GM19455 (cell line): Measurements from ENCODE around the gene SBNO2.

Experiments used
- ATAC-seq: cut with Tn5 transposase; IDR thresholded peaks from one replicate; pipeline ENCODE4 v1.9.1; 2021; ENCODE audit not compliant: unreplicated experiment

SBNO2 gene

DNA sequence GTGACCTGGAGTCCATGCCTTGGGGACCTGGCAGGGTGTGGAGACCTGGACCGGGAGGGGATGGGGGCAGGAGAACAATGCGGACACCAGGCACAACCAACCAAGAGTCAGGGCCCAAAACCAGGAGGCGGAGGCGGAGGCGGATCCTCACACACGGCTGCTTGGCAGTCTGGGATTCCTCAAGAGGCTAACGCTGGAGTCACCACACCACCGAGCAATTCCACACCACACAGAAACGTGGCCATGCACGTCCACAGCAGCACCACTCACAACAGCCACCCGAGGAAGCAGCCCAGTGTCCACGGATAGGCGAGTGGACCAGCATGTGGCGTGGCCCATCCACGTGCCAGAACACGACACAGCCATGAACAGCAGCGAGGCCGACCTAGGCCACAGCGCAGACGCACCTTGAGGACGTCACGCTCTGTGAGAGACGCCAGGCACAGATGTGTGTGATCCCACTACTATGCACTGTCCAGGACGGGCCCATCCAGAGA lies 17.7 kb downstream of the SBNO2 start:
- ATAC-seq: no peak

DNA sequence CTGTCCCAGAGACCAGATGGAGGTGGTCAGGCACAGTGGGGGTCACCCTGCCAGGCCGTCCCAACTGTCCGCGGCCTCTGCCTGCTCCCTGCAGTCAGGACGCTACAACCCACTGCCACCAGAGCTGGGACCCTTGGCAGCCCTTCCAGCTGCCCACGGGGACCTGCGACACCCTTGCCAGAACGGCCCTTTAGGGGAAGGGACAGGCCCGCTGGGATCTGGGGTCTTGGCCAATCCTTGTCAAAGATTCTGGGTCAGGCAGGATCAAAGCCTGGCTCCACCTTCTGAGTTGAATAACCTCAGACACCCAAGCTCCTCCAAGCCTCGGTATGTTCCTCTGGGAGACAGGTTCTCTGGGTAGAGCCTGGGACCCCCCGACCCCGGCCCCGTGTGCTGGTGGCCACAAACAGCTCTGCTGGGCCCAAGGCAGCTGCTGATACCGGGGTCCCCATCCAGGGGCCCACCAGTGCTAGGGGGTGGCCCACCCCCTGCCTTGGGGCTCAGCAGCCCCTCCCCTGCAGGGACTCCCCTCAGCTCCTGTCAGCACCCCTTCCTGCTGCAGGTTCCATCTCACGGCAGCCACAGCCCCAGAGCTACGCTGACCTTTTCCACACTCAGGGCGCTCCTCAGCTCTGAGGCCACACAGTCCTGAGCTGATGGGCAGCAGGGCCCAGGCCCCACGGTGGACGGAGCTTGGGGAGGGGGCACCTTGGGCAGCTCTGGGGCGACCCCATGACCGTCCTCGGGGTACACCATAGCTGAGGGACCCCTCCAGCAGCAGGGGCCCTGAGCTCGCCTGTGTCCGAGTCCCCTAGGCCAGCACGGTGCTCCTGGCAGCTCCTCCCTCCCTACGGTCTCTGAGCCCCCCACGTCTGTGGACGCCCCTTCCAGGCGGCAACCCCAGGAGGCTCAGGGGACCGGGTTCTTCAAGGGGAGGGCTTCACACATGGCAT lies 18.4 kb downstream of the SBNO2 start:
- no peak for ATAC-seq

DNA sequence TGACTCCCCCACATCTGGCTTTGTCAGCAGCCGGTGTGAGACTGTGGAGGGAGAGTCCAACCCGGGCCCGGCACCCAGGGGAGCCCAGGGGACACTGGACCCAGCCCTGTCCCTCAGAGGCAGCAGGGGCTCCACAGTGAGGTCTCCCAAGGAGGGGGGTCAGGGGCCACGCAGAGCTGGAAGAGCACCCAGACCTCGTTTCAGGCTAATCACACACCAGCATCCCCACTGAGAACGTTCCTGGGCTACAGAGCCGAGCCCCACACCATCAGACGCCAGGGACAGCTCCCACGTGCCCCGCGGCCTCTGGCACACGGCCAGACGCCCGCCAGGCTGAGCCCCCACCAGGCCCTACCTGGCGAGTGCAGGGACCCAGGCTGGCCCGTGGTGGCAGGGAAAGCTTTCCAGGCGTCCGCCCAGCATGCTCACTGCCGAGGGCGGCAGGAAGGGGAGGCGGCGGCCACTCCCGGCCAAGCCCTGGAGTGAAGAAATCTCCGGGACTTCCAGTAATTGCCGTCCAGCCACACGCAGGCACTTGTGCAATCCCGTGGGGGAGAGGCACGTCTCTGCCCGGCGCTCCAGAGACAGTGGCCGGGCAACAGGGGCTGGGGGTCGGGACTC lies 19.2 kb downstream of the SBNO2 start:
- no peak for ATAC-seq

DNA sequence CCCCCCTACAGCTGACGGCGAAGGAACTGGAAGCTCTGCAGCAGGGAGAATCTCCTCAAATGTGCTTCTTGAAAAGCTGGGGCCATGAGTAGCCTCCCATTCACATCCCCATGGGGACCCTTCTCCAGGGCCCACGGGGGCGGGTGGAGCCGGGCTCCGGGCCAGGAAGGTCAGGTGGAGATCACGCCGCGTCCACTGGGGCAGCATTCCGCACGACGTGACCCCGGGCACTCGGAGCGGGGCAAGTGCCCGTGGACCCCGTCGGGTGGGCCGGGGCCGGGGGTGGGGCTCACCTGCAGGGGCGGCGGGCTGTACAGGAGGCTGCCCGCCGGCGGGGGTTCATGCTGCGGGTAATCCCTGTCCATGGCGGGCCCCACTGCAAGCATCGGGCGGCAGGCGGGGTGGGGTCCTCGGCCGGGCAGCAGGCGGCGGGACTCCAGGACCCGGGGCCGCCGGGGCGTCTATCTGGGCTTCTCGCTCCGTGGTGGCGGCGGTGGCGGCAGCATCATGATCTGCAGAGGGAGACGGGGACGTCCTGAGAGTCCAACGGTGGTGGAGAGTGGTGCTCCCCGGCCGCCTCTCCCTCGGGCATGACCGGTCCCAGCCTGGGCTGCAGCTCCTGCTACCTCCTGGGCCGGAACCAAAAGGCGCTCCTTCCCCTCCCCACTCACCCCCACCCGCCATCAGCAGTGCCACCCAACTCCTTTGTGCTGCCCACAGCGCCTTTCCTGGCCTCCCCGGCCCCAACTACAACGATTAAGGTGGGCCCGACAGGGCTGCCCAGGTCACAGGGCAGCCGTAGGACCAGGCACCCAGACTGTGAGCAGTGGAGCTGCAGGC lies 20.0 kb downstream of the SBNO2 start:
- no peak for ATAC-seq

DNA sequence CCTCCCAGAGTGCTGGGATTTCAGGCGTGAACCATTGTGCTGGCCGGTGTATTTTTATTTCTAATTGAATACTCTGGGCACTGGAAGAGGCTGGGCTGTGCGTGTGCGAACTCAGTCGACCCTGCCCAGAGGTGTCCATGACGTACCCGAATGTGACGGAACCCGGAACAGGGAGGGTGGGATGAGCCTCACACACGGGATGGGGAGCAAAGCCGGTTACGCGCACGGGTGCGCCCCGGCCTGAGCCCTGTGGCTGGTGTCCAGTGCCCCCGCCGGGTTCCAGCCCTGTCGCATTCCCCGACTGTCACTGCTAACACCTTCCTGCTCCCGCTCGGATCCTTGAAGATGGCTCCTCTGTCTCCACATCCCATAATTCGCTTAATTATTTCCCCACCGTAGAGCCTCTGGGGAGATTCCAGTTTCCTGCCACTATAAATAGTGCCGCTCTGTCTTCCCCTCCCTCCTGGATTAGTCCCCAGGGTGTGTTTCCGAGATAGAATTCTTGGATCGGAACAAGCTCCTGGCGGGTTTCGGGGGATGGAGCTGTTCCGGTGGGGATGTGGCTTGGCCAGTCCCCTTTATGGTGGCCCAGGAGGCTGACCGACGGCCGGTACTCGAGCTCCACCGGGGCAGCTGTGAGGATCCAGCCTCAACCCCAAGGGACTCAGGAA lies 22.0 kb downstream of the SBNO2 start:
- no peak for ATAC-seq

DNA sequence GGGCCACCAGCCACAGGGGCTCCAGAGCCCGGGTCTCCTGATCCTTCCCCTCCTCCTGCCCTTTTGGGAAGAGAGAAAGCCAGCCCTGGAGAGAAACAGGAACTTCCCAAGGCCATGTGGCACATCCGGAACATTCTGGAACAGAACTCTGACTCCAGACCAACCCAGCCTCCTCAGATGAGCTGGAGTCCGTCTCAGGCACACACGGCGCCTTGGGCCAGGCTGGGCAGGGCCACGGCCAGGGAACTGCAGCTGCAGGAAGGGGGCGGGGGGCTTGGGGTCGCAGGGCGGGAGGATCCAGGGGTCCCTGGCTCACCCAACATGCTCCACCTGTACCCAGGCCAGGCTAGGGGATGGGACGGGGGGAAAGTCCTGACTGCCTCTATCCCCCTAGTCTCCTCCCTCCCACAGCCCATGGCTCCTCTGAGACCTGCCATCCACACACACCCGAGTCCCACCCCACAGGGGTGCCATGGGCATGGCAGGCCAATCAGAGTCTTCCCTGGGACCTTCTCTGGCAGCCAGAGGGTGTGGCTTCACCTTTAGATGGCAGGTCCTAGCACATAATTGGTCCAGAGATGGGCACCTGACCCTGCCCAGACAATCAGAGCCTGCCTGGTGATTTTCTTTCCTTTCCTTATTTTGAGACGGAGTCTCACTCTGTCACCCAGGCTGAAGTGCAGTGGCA lies 22.9 kb downstream of the SBNO2 start:
- ATAC-seq: no peak

DNA sequence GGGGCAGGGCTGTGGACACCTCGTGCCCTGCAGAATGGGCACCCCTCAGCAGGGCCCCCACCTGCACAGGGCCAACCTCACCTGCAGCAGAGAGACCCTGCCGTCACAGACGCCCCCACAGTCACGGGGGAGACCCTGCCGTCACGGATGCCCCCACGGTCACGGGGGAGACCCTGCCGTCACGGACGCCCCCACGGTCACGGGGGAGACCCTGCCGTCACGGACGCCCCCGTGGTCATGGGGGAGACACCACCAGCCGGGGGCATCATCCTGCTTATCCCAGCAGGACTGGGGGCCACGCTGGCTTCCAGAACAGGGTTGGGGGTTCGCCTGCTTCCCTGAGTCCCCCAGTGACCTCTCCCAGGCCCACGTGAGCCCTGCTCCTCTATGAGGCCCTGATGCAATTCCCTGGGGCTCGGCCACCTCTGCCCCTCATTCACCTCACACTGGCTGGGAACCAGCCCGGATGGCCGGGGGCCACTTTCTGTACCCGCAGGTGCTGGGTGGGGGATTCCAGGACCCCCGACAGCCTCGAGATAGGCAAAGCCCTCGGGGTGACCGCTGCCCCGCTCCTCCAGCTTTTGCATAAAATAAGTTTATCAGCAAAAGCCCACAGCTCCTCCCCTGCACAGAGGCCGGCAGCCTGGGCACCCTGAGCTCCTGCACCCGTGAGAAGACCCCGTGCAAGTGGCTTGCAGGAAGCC lies 23.6 kb downstream of the SBNO2 start:
- ATAC-seq: no peak

DNA sequence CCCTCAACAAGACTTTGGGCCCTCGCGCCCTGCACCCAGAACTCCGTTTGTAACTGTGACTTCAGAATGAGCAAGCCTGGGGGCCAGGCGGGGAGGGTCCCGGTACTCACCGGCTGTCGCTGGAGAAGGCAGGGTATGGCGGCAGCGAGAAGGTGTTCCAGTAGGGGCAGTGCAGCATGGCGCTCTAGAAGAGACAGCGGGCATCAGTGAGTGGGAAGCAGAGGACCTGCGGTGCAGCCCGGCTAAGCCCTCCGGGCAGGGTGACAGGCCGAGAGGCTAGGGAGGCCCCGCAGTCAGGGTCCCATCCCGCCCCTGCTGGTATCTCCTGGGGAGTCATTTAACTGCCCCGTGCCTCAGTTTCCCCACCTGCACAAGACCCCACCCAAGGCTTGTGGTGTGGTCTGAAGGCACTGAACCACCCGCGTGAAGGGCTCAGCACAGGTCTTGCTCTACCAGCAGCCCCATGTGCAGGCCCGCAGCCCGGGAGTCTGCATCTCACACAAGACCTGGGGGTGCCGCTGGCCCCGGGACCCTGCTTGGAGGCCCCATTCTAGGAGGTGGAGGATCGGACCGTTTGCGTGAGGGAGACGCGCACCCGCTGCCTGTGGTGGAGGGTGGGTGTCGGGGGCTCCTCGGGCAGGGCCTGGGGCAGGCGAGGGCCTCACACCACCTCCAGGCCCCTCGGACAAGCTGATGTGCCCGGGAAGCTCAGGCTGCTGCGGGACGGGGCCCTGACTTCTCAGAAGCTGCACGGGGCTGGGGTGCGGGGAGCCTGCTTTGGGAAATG lies 24.6 kb downstream of the SBNO2 start:
- no peak for ATAC-seq

DNA sequence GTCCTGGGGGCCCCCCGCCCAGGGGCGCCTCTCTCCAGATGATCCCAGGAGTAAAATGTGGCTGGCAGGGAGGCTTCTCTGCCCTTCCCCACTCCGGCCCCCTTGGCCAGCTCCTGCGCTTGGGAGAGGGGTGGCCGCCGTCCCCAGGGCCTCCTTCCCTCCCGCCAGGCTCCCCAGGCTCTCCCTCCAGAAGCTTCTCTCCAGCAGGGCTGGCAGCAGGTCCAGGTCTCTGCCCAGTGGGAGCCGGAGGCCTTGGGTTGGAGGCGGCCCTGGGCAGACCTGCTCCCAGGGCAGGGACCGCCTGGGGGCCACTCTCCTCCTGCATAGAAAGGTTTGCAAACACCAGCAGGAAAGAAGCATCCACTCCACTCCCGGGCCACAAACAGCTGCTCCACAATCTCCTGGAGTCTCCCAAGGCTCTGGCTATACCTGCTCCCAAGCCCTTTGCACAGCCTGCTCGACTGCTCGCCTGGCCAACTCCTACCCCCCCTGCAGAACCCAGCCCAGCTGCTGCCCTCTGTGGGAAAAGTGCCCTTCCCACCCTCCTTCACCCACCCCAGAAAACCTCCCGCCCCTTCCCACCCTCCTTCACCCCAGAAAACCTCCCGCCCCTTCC lies 26.0 kb downstream of the SBNO2 start:
- ATAC-seq: no peak

DNA sequence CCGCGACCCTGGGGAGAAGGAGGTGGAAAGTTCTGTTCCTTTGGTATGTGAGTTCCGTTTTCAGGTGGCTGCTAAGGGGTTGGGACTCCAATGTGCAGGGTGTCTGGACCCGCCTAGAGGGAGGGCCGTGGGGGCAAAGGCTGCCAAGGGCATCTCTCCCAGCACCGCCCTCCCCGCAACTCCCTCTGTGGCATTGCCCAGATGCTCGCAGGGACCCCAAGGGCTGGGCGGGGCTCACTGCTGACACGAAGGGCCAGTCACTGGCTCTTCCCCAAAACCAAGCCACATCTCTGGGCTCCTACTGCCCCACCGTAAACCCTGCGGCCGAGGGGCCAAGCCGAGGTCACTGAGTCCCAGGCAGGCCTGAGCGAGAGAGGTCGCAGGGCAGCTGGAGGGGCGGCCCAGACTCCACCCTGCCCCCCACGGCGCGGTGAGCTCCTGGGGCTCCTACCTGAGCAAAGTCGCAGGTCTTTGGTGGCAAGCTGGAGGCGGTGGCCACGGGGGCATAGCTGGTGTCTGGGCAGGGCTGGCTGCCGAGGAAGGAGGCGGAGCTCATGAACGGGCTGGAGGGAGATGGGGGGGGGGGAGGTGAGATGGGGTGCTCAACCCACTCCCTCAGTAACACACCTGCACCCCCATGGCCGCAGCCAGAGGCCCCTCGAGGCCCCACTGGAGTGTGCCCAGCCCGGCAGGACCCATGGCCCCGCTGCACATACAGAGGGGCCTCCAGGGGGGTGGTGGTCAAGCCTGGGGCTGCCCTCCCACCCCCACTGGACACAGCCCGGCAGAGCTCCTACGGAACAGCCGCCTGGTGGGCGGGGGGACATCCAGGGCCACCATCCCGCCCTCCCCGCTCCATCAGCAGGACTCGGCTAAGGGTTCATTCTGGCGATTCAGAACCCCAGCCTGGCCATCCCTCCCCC lies 26.9 kb downstream of the SBNO2 start:
- no peak for ATAC-seq

DNA sequence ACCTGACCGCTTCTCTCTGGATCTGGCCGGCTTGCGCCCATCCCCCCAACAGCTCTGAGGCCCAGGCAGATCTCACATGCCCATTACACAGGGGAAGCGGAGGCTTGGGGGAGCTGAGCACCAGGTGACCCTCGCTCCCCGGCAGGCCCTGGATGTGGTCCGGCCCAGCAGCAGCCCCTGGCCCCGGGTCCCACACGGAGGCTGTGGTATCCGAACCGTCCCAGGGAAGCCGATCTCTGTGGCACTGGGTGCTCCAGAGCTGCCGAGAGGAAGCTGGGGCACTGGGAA lies 27.7 kb downstream of the SBNO2 start:
- ATAC-seq: no peak

DNA sequence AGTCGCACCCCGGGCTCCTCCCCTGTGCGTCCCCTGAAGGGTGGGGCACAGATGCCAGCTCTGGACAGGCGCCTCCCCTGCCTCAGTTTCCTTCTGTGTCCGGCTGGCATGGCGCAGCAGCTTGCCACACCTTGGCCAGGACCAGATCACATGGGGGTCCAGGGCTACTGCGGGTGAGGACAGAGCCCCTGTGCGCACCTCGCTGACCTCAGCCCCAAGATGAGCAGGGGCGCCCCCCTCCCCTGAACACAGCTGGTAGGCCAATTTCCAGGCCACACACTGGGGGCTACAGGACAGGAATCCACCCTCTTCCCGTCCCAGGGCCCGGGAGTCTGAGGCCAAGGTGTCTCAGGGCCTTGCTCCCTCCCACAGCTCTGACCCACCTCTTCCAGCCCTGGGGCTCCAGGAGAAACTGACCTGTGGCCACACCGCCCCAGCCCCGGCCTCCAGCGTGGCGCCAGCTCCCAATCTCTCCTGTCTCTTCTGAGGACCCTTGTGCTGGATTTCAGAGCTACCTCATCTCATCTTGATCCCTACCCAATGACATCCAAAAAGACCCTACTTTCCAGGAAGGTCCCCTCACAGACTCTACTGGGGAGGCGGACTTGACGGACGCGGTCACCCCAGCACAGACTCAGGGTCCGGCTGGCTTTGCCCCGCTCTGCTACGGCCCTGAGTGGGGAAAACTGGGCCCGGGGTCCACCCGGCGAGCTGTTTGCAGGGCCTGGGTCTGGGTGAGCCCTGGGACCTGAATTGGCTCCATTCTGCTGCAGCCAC lies 28.2 kb downstream of the SBNO2 start:
- no peak for ATAC-seq

DNA sequence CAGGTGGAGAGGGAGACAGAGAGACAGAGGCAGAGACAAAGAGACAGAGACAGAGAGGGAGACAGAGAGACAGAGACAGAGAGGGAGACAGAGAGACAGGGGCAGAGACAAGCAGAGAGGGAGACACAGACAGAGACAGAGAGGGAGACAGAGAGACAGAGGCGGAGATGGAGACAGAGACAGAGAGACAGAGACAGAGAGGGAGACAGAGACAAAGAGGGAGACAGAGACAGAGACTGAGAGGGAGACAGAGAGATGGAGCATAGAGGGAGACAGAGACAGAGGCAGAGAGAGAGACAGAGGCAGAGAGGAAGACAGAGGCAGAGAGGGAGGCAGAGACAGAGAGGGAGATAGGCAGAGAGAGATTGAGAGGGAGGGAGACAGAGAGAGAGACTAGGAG lies 29.3 kb downstream of the SBNO2 start:
- ATAC-seq: no peak

DNA sequence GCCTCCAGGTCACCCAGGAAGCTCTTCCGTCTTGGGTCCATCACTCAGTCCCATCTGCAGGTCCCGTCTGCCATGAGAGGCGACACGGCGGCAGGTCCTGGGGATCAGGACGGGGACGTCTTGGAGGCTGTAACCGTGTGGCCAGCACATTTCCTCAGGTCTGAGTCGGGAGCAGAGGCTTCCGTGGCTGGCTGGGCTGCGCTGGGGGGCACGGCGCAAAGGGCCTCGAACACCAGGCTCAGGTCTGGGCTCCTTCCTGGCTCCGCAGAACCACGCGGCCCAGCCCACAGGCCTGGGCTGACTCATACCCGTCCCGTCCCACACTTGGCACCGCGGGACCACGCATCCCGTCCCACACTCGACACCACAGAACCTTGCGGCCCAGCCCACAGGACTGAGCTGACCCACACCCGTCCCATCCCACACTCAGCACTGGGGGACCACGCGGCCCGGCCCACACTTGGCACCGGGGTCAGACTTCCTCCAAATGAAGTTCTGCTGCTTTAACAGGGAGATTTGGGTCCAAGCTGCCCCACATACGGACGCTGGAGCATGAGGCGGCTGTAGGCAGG lies 30.2 kb downstream of the SBNO2 start:
- ATAC-seq: no peak

DNA sequence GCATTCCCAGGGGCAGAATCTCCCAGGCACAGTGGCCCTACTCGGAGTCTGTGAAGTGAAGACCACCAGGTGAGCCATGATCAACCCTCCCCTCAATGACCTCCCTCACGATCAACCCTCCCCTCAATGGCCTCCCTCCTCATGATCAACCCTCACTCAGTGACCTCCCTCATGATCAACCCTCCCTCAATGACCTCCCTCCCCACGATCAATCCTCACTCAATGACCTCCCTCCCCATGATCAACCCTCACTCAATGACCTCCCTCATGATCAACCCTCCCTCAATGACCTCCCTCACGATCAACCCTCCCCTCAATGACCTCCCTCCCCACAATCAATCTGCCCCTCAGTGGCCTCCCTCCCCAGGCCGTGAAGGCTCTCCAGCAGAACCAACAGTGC lies 32.1 kb downstream of the SBNO2 start:
- no peak for ATAC-seq

DNA sequence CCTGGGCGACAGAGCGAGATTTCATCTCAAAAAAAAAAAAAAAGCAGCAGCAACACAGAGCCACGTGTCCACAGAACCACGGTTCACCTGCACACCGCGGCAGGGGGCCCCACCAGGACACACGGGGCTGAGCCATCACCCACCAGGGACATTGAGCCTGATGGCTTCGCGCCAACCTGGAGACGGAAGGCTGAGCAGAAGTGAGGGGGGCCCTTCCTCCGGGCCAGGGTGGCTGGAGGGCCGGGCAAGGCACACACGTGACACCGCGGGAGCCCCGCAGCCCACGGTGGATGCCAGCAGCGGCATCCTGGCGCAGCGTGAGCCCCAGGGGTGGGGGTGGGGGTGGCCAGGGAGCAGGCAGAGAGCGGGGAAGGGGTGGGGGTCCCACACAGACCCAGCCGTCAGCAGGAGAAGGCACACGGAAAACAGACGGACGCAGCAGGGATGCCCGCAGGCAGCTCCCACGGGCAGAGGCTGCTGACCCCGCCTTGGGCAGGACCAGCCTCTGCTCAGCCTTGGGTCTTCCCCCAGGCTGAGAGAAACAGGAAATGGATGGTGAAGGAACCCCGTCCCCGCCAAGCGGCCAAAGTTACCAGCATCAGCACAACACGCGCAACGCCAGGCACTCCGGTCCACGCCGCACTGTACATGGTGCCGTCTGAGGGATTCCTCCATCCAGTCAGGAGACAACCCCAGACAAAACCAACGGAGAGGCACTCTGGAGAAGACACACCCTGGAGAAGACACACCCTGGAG lies 33.6 kb downstream of the SBNO2 start:
- ATAC-seq: no peak
